ENCODE results near the gene SVBP. TPM values are rescaled to one million over a fixed set of nuclear protein-coding genes. Genes with fewer than 3 reads are reported as not detected.

SVBP gene
- 12.3 to 15.8 TPM (median 13.7 TPM) in 5 replicates for total RNA-seq (2022; extraction: Qiagen RNA extraction)

GRCh38 chr1:42816585-42817439 lies at the start of gene SVBP, which contains the start of gene ERMAP:
TSS of gene SVBP (minus strand) at chr1:42817397. CDS start at chr1:42816544, 853 bp downstream.
TSS of gene ERMAP (plus strand) at chr1:42817122. CDS start at chr1:42830449, 13,327 bp downstream.

GRCh38 chr1:42846257-42847110 lies 29.3 kb upstream of the SVBP start, which contains the start of gene ZNF691:
TSS of gene ZNF691 (plus strand) at chr1:42846613. CDS start at chr1:42849659, 3,046 bp downstream.

GRCh38 chr1:42784946-42785693 lies 32.1 kb downstream of the SVBP start, which contains the start of gene TMEM269:
TSS of gene TMEM269 (plus strand) at chr1:42784991. CDS start at chr1:42789894, 4,903 bp downstream.

GRCh38 chr1:42766741-42767509 lies 50.3 kb downstream of the SVBP start, which contains the start of the genes C1orf50 and P3H1:
TSS of gene C1orf50 (plus strand) at chr1:42767249. CDS start at chr1:42767312, 63 bp downstream.
TSS of gene P3H1 (minus strand) at chr1:42767028. CDS start at chr1:42766971, 57 bp downstream.

Other genes starting within 250 kb of the SVBP start
- gene PPIH, start 159.0 kb downstream of the SVBP start, total RNA-seq (2022; extraction: Qiagen RNA extraction): 58.4 to 75.0 TPM (median 61.8 TPM) in 5 replicates
- 759 to 914 TPM (median 874 TPM) in 5 replicates for gene YBX1, start 135.0 kb downstream of the SVBP start, total RNA-seq (2022; extraction: Qiagen RNA extraction)
- not detected in 5 replicates for gene CLDN19, start 77.2 kb downstream of the SVBP start, total RNA-seq (2022; extraction: Qiagen RNA extraction)
- 21.6 to 33.8 TPM (median 29.0 TPM) in 5 replicates for gene P3H1, start 50.4 kb downstream of the SVBP start, total RNA-seq (2022; extraction: Qiagen RNA extraction)
- gene C1orf50, start 50.1 kb downstream of the SVBP start, total RNA-seq (2022; extraction: Qiagen RNA extraction): 2.1 to 5.9 TPM (median 3.3 TPM) in 5 replicates
- 0.05 to 0.11 TPM (median 0.08 TPM) in 5 replicates for gene TMEM269, start 32.4 kb downstream of the SVBP start, total RNA-seq (2022; extraction: Qiagen RNA extraction)
- gene ERMAP, start 275 bp downstream of the SVBP start, total RNA-seq (2022; extraction: Qiagen RNA extraction): 3.5 to 4.6 TPM (median 4.2 TPM) in 5 replicates
- gene ZNF691, start 29.2 kb upstream of the SVBP start, total RNA-seq (2022; extraction: Qiagen RNA extraction): 6.7 to 8.2 TPM (median 7.4 TPM) in 5 replicates
- 101 to 117 TPM (median 109 TPM) in 5 replicates for gene SLC2A1, start 141.5 kb upstream of the SVBP start, total RNA-seq (2022; extraction: Qiagen RNA extraction)

All from A549 treated with dexamethasone at 1 μM for 4 hours (cell line).